Uterus (tissue), 4 donors: ENCODE measurements around the gene CMTM7. TPM values are rescaled to one million over a fixed set of nuclear protein-coding genes. Genes with fewer than 3 reads are reported as not detected.

Experiments used
- DNase-seq, 2 donors: peaks; one replicate each; pipeline ENCODE4 v3.0.0-alpha.2; 2019 to 2020
- H3K27ac ChIP-seq, 2 donors: fragments of 200-600 bp; sonication (generic); 1 replicate in 1 of 2; 2 replicates in 1 of 2; pipeline ENCODE4 v1.5.1; 2016 to 2018
- H3K27me3 ChIP-seq, 2 donors: fragments of 200-600 bp; sonication (generic); one replicate each; pipeline ENCODE4 v1.5.1; 2018 to 2019; ENCODE audit warnings: control low read depth in 1 of 2
- H3K36me3 ChIP-seq, 2 donors: fragments of 200-600 bp; sonication (generic); one replicate each; pipeline ENCODE4 v1.5.1; 2019; ENCODE audit warnings: control low read depth in 1 of 2
- H3K4me1 ChIP-seq, 2 donors: fragments of 200-600 bp; sonication (generic); one replicate each; pipeline ENCODE4 v1.5.1; 2018 to 2019; ENCODE audit warnings: control low read depth in 1 of 2
- H3K4me3 ChIP-seq, 2 donors: fragments of 200-600 bp; sonication (generic); 1 replicate in 1 of 2; 2 replicates in 1 of 2; pipeline ENCODE4 v1.5.1; 2018 to 2019; ENCODE audit warnings: mild to moderate bottlenecking in 1 of 2
- H3K9me3 ChIP-seq, 2 donors: fragments of 200-600 bp; sonication (generic); one replicate each; pipeline ENCODE4 v1.5.1; 2019; ENCODE audit warnings: control low read depth in 1 of 2
- POLR2A ChIP-seq, 2 donors: fragments of 450-650 bp; IDR thresholded peaks; one replicate each; pipeline ENCODE4 v1.6.1; 2016; ENCODE audit warnings: antibody characterized with exemption in 2 of 2, mild to moderate bottlenecking in 1 of 2, moderate library complexity in 1 of 2
- intact Hi-C: fragments of 100-400 bp; cut with DNase I; formaldehyde crosslinking; loops from one replicate; pipeline ENCODE4 v1.15.1; 2023; ENCODE audit warnings: low total_unique reads
- total RNA-seq, 4 donors: library from RNA; depleted of rRNA in 3 of 4; stranded (reverse); fragments of >200 nt in 3 of 4; gene quantifications; one replicate each; pipeline versions ENCODE4 v1.1.0 to v1.2.4, GENCODE V29; 2014 to 2023
- TF ChIP-seq, protein P1 (sequence below), 4 experiments: fragments of 200-600 bp in 2 of 4; fragments of 450-650 bp in 2 of 4; sonication (generic) in 2 of 4; IDR thresholded peaks; one replicate each; pipeline ENCODE4 v1.5.1; 2016 to 2019; ENCODE audit warnings: antibody characterized with exemption in 4 of 4, mild to moderate bottlenecking in 2 of 4, moderate library complexity in 1 of 4
- donor health status: DM: yes; HTN: yes; CAD: no.

Gene CMTM7
- total RNA-seq, 4 donors from 2014 or later: 0.26 to 25.2 (median 13.3) TPM

GRCh38 chr3:32354362-32354778, 37.3 kb upstream of the CMTM7 start:
- Histone ChIP-seq H3K9me3 (no peaks in the 10 kb centered on the region), H3K27me3 (no peaks in the 10 kb centered on the region), H3K36me3 (no peaks in the 10 kb centered on the region), H3K4me3 (no peak overlapping the region), H3K4me1 (no peaks in the 10 kb centered on the region), H3K27ac (no peak overlapping the region)
- intact Hi-C loops: no loop called here
- TF ChIP-seq, protein P1, sequence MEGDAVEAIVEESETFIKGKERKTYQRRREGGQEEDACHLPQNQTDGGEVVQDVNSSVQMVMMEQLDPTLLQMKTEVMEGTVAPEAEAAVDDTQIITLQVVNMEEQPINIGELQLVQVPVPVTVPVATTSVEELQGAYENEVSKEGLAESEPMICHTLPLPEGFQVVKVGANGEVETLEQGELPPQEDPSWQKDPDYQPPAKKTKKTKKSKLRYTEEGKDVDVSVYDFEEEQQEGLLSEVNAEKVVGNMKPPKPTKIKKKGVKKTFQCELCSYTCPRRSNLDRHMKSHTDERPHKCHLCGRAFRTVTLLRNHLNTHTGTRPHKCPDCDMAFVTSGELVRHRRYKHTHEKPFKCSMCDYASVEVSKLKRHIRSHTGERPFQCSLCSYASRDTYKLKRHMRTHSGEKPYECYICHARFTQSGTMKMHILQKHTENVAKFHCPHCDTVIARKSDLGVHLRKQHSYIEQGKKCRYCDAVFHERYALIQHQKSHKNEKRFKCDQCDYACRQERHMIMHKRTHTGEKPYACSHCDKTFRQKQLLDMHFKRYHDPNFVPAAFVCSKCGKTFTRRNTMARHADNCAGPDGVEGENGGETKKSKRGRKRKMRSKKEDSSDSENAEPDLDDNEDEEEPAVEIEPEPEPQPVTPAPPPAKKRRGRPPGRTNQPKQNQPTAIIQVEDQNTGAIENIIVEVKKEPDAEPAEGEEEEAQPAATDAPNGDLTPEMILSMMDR (IDR thresholded peaks at IDR 0.05): no peak
- TF ChIP-seq POLR2A (IDR thresholded peaks at IDR 0.05): no peak
- no peak for DNase-seq

DNA sequence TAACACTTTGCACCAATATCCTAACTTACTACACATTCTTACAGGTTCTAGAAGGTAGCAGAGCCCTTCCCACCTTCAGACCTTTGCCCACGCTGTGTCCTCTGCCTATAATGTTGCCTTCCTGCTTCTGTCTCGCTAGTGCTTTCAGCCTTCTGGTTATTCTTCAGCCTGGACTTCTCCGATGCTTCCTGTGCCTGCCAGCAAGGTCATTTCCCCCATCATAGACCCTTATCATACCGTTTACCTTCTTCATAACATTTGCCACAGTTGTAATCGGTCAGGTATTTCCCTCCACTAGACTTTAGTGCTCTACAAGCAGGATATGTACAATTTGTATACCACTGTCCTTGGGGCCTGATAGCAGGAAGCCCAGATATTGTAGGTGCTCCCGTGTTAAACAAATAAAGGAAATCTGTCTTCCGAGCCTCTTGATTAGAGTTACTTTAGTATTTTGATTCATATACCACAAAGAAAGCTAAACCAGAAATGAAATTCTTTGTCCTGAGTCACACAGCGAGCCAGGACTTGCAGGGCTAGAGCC, 35.8 kb upstream of the CMTM7 start:
- Histone ChIP-seq H3K36me3 (no peaks in the 10 kb centered on the region), H3K27me3 (no peaks in the 10 kb centered on the region), H3K27ac (no peak overlapping the region), H3K9me3 (no peaks in the 10 kb centered on the region), H3K4me1 (no peaks in the 10 kb centered on the region), H3K4me3 (no peak overlapping the region)
- DNase-seq: no peak
- no peak for TF ChIP-seq POLR2A (IDR thresholded peaks at IDR 0.05)
- TF ChIP-seq, protein P1 (IDR thresholded peaks at IDR 0.05): no peak
- intact Hi-C loops: no loop called here

GRCh38 chr3:32359766-32360492, 31.7 kb upstream of the CMTM7 start:
- no peak for DNase-seq
- Histone ChIP-seq H3K4me3 (no peak overlapping the region), H3K4me1 (no peaks in the 10 kb centered on the region), H3K27ac (no peak overlapping the region), H3K27me3 (no peaks in the 10 kb centered on the region), H3K36me3 (no peaks in the 10 kb centered on the region), H3K9me3 (no peaks in the 10 kb centered on the region)
- intact Hi-C loops: no loop called here
- TF ChIP-seq, protein P1 (IDR thresholded peaks at IDR 0.05): no peak
- no peak for TF ChIP-seq POLR2A (IDR thresholded peaks at IDR 0.05)

GRCh38 chr3:32360493-32360827, 31.2 kb upstream of the CMTM7 start:
- Histone ChIP-seq H3K27ac (no peak overlapping the region), H3K27me3 (no peaks in the 10 kb centered on the region), H3K4me1 (no peaks in the 10 kb centered on the region), H3K36me3 (no peaks in the 10 kb centered on the region), H3K4me3 (no peak overlapping the region), H3K9me3 (no peaks in the 10 kb centered on the region)
- DNase-seq: no peak
- intact Hi-C loops: no loop called here
- TF ChIP-seq POLR2A (IDR thresholded peaks at IDR 0.05): no peak
- TF ChIP-seq, protein P1 (IDR thresholded peaks at IDR 0.05): no peak

GRCh38 chr3:32366638-32367397, 24.8 kb upstream of the CMTM7 start:
- no peaks in the 10 kb centered on the region for H3K4me1 ChIP-seq
- no peaks in the 10 kb centered on the region for H3K36me3 ChIP-seq
- no peak for DNase-seq
- no peak overlapping the region for H3K4me3 ChIP-seq
- TF ChIP-seq, protein P1 (IDR thresholded peaks at IDR 0.05): no peak
- no peak for TF ChIP-seq POLR2A (IDR thresholded peaks at IDR 0.05)
- no peaks in the 10 kb centered on the region for H3K9me3 ChIP-seq
- no peak overlapping the region for H3K27ac ChIP-seq
- intact Hi-C loops: no loop called here
- H3K27me3 ChIP-seq: no peaks in the 10 kb centered on the region
